WTC11 (cell line): ENCODE results near the gene PSAT1.

Source experiments
- KAT7 ChIP-seq: sonication (generic); formaldehyde crosslinking; IDR thresholded peaks from 2 replicates; pipeline ENCODE4 v1.8.1; 2023; ENCODE audit warnings: missing genetic modification reagents, mild to moderate bottlenecking, borderline replicate concordance
- TEAD1 ChIP-seq: sonication (generic); formaldehyde crosslinking; IDR thresholded peaks from 2 replicates; pipeline ENCODE4 v1.8.0; 2022; ENCODE audit warnings: mild to moderate bottlenecking, missing genetic modification reagents
- TF ChIP-seq, protein P1 (sequence below): fragments of 200-600 bp; IDR thresholded peaks from 2 replicates; pipeline ENCODE4 v1.8.0; 2022; ENCODE audit warnings: antibody characterized with exemption

- TF ChIP-seq KAT7 (no peak), TEAD1 (CRISPR knock-in tag) (no peak)
- TF ChIP-seq, protein P1, sequence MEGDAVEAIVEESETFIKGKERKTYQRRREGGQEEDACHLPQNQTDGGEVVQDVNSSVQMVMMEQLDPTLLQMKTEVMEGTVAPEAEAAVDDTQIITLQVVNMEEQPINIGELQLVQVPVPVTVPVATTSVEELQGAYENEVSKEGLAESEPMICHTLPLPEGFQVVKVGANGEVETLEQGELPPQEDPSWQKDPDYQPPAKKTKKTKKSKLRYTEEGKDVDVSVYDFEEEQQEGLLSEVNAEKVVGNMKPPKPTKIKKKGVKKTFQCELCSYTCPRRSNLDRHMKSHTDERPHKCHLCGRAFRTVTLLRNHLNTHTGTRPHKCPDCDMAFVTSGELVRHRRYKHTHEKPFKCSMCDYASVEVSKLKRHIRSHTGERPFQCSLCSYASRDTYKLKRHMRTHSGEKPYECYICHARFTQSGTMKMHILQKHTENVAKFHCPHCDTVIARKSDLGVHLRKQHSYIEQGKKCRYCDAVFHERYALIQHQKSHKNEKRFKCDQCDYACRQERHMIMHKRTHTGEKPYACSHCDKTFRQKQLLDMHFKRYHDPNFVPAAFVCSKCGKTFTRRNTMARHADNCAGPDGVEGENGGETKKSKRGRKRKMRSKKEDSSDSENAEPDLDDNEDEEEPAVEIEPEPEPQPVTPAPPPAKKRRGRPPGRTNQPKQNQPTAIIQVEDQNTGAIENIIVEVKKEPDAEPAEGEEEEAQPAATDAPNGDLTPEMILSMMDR, result no peak
Observed at GRCh38 chr9:78301466-78301865, 4.5 kb downstream of the PSAT1 start.
